K562 (cell line): Measurements from ENCODE around the gene GGT5.

Source experiments
- ARHGAP35 ChIP-seq: fragments of 450-650 bp; IDR thresholded peaks from 2 replicates; pipeline ENCODE4 v1.6.1; 2018; ENCODE audit not compliant: partially characterized antibody
- CTCF ChIP-seq, 3 experiments: IDR thresholded peaks in 2 of 3; conservative IDR thresholded peaks in 1 of 3; 2 replicates each; pipeline ENCODE4 v1.5.1; 2011 to 2012; ENCODE audit warnings: low read length in 3 of 3, mild to moderate bottlenecking in 3 of 3, control low read depth in 2 of 3, improper control_type of control experiment in 1 of 3, inconsistent platforms in 1 of 3, low read depth in 1 of 3, mixed read lengths in 1 of 3, moderate library complexity in 1 of 3; ENCODE audit not compliant: insufficient read depth in 2 of 3
- ELF1 ChIP-seq: fragments of 200-800 bp; sonication (Bioruptor generic); IDR thresholded peaks from 2 replicates; pipeline ENCODE4 v1.6.1; 2016; ENCODE audit warnings: missing genetic modification characterization, missing compliant biosample characterization
- NCOA1 ChIP-seq: fragments of 450-650 bp; IDR thresholded peaks from 2 replicates; pipeline ENCODE4 v1.6.1; 2016; ENCODE audit warnings: low read depth
- NR1H2 ChIP-seq: sonication (generic); formaldehyde crosslinking; IDR thresholded peaks from 2 replicates; pipeline ENCODE4 v1.4.0; 2020; ENCODE audit warnings: mild to moderate bottlenecking, missing genetic modification reagents
- PKNOX1 ChIP-seq: fragments of 450-650 bp; IDR thresholded peaks from 2 replicates; pipeline ENCODE4 v1.6.1; 2016
- POLR2A ChIP-seq: fragments of 450-650 bp; conservative IDR thresholded peaks from 2 replicates; pipeline ENCODE4 v1.6.1; 2016
- SETDB1 ChIP-seq: IDR thresholded peaks from one replicate; pipeline ENCODE4 v1.6.1; 2012; ENCODE audit warnings: low read length, control low read depth, inconsistent platforms
- SIN3A ChIP-seq, 2 experiments: fragments of 150-350 bp in 1 of 2; IDR thresholded peaks; 2 replicates each; pipeline ENCODE4 v1.6.1; 2011 to 2016; ENCODE audit warnings: borderline replicate concordance in 2 of 2, low read depth in 2 of 2, low read length in 2 of 2, mild to moderate bottlenecking in 2 of 2, moderate library complexity in 2 of 2; ENCODE audit not compliant: control insufficient read depth in 1 of 2
- SREBF1 ChIP-seq: fragments of 150-350 bp; IDR thresholded peaks from 2 replicates; pipeline ENCODE4 v1.6.1; 2014; ENCODE audit warnings: antibody characterized with exemption, low read depth, low read length, borderline replicate concordance
- ZBTB7A ChIP-seq: IDR thresholded peaks from 2 replicates; pipeline ENCODE4 v1.6.1; 2011; ENCODE audit warnings: low read depth, mild to moderate bottlenecking, low read length, moderate library complexity, borderline replicate concordance; ENCODE audit not compliant: control insufficient read depth

- TF ChIP-seq PKNOX1, result no peak
- TF ChIP-seq SETDB1, result no peak
- no peak for TF ChIP-seq CTCF (IDR thresholded peaks at IDR 0.05 in 2 of 3, conservative IDR thresholded peaks at IDR 0.05 in 1 of 3; ENCODE audit: insufficient read depth in 2 of 3, low read depth in 1 of 3, low read length in 3 of 3)
- TF ChIP-seq NCOA1, result no peak
- no peak for TF ChIP-seq POLR2A
- no peak for TF ChIP-seq SIN3A (IDR thresholded peaks at IDR 0.05; ENCODE audit: borderline replicate concordance in 2 of 2, control insufficient read depth in 1 of 2, low read depth in 2 of 2, low read length in 2 of 2)
- TF ChIP-seq SREBF1, result no peak
- no peak for TF ChIP-seq NR1H2 (CRISPR knock-in tag)
- no peak for TF ChIP-seq ZBTB7A
- no peak for TF ChIP-seq ELF1 (tag)
- no peak for TF ChIP-seq ARHGAP35
Observed at GRCh38 chr22:24219750-24220149, 25.1 kb downstream of the GGT5 start.
